ENCODE measurements around the gene NHSL2.

Gene NHSL2

DNA sequence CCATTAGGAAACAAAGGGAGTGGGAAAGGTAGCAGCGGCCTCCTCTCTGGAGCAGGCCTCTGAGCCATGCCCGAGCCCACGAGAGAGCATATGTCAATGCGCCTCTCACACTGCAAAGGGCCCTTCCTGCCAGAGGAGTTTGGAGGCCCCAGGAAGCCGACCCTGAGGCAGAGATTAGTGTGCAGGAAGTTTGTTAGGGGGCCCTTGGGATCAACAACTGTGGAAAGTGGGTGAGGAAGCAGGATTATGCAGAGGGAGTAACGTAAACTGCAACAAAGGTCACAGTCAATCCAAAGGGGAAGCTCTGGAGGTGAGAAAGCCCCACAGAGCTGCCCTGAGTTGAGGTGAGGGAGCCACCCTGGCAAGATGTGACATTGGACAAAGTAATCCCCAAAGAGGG, 203.7 kb downstream of the NHSL2 start:
- in situ Hi-C loops (cut with MboI; ENCODE audit: low sequenced_read_pairs, unreplicated experiment) = no loop called here
- TF ChIP-seq, protein P1, sequence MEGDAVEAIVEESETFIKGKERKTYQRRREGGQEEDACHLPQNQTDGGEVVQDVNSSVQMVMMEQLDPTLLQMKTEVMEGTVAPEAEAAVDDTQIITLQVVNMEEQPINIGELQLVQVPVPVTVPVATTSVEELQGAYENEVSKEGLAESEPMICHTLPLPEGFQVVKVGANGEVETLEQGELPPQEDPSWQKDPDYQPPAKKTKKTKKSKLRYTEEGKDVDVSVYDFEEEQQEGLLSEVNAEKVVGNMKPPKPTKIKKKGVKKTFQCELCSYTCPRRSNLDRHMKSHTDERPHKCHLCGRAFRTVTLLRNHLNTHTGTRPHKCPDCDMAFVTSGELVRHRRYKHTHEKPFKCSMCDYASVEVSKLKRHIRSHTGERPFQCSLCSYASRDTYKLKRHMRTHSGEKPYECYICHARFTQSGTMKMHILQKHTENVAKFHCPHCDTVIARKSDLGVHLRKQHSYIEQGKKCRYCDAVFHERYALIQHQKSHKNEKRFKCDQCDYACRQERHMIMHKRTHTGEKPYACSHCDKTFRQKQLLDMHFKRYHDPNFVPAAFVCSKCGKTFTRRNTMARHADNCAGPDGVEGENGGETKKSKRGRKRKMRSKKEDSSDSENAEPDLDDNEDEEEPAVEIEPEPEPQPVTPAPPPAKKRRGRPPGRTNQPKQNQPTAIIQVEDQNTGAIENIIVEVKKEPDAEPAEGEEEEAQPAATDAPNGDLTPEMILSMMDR (IDR thresholded peaks at IDR 0.05; ENCODE audit: borderline replicate concordance, control extremely low read depth, extremely low read depth, insufficient read depth, missing control alignments) = no peak
- DNase-seq (ENCODE audit: low spot score) = no peak

DNA sequence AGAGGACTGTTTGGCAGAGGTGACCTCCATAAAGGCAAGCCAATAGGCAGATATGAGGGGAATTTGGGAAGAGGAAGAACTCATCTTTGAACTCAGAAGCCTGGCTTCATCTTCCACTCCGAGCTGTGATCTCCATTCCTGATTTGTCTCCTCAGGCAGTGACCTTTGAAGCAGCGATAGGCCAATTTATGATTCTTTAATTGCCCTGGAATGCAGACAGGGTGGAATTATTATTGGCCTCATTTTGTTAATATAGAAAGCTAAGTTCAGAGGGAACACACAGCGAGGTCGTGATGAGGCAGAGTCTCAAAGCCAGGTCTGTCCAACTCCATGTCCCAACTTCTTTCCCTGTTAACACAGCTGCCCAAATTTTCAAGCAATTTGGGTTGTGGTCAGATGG, 204.2 kb downstream of the NHSL2 start:
- no peak for DNase-seq (ENCODE audit: low spot score)
- in situ Hi-C loops (cut with MboI; ENCODE audit: low sequenced_read_pairs, unreplicated experiment) = no loop called here
- TF ChIP-seq, protein P1 (IDR thresholded peaks at IDR 0.05; ENCODE audit: borderline replicate concordance, control extremely low read depth, extremely low read depth, insufficient read depth, missing control alignments) = no peak

DNA sequence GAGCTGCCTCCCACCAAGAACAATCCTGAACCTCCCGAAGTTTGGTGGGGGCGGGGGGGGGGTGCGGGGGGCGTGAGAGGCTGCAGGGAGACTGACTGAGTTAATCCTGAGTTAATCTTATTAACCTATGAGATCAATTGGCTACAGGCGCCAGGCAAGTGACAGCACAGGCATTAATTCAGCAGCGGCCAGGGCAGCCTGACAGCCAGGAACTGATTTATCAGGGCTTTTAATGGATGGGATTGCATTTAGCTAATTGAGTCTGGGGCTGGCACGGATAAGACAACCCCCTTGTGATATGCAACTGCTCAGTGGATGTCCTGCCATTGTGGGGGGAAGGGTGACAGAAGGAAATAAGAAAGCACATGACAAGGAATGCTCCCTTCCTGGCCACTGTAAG, 204.7 kb downstream of the NHSL2 start:
- no peak for DNase-seq (ENCODE audit: low spot score)
- in situ Hi-C loops (cut with MboI; ENCODE audit: low sequenced_read_pairs, unreplicated experiment) = no loop called here
- TF ChIP-seq, protein P1 (IDR thresholded peaks at IDR 0.05; ENCODE audit: borderline replicate concordance, control extremely low read depth, extremely low read depth, insufficient read depth, missing control alignments) = no peak

DNA sequence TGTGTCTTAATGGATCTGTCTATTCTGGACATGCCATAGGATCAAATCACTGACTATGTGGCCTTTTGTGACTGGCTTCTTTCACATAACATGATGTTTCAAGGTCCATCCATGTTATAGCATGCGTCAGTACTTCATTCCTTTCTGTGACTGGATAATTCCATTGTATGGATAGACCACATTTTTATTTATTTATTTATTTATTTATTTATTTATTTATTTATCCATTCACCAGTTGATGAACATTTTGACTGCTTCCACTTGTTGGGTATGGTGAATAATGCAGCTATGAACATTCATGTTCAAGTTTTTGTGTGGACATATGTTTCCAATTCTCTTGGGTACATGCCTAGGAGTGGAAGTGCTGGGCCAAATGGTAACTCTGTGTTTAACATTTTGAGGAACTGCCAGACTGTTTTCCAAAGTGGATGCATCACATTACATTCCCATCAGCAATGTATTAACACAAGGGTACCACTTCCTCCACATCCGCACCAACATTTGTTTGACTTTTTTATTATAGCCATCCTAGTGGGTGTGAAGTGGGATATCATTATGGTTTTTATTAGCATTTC, 207.1 kb downstream of the NHSL2 start:
- in situ Hi-C loops (cut with MboI; ENCODE audit: low sequenced_read_pairs, unreplicated experiment) = no loop called here
- DNase-seq (ENCODE audit: low spot score) = no peak

DNA sequence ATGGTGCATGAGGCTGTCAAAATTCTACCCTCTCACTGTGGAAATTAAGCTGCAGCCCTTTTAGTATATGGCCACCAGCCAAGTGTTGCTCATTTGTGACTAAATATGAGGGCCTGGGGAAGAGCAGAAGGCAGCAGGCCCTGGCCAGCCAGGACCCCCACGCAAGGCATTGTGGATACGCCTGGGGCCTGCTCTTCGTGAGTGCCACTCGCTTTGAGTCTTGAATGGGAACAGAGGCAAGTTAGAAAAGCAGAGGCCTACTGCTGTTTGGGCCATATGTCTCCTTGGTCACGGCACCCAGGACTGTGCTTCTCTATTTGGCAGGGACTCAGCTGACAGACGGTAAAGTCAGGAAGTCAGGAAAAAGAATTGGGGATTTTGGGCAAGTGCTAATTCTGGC, 210.2 kb downstream of the NHSL2 start:
- no peak for DNase-seq (ENCODE audit: low spot score)
- in situ Hi-C loops (cut with MboI; ENCODE audit: low sequenced_read_pairs, unreplicated experiment) = no loop called here
- TF ChIP-seq, protein P1 (IDR thresholded peaks at IDR 0.05; ENCODE audit: borderline replicate concordance, control extremely low read depth, extremely low read depth, insufficient read depth, missing control alignments) = no peak

More for the DNA sequence above, 207.1 kb downstream of the NHSL2 start:
- TF ChIP-seq, protein P1 (IDR thresholded peaks at IDR 0.05; ENCODE audit: borderline replicate concordance, control extremely low read depth, extremely low read depth, insufficient read depth, missing control alignments) = no peak

DNA sequence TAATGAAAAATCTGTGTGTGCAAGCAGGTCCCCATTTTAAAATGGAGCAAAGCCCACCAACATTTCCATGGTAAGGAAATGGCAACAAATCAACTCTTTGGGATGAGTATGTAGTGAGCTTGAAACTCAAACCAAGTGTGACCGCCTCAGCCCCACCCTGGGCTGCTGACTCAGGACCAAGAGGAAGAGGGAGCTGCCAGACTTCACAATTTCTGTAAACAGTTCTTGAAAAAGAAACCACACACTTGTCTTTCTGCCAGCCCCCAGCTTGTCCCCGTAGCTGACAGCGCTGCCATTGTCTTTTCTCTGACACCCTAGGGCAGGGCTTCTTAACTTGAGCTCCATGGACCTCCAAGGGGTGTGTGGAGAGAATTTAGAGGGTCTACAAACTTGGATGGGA, 210.7 kb downstream of the NHSL2 start:
- TF ChIP-seq, protein P1 (IDR thresholded peaks at IDR 0.05; ENCODE audit: borderline replicate concordance, control extremely low read depth, extremely low read depth, insufficient read depth, missing control alignments) = no peak
- in situ Hi-C loops (cut with MboI; ENCODE audit: low sequenced_read_pairs, unreplicated experiment) = no loop called here
- no peak for DNase-seq (ENCODE audit: low spot score)
